ENCODE measurements around the gene TIAM1. TPM values are rescaled to one million over a fixed set of nuclear protein-coding genes. Genes with fewer than 3 reads are reported as not detected.

TIAM1 gene
- total RNA-seq, 1 experiment from 2014 or later = 18.8 TPM

DNA sequence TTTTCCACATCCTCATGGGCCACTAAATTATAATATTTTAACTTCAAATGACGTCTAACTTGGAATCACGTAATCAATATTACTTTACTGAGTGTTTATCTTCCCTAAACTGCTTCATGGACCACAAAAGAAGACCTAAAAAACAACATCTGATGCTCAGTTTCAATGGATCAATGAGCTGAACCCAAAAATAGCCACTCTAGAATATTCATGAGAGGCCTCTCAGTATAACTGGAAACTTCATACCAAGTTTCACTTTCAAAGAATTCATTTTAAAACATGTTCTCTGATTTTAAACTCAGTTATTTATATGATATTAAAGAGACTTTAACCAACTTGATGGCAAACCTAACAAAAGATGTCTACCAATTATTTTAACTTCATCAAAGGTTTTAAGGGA is 23.7 kb upstream of the TIAM1 start:
- no peak for DNase-seq

DNA sequence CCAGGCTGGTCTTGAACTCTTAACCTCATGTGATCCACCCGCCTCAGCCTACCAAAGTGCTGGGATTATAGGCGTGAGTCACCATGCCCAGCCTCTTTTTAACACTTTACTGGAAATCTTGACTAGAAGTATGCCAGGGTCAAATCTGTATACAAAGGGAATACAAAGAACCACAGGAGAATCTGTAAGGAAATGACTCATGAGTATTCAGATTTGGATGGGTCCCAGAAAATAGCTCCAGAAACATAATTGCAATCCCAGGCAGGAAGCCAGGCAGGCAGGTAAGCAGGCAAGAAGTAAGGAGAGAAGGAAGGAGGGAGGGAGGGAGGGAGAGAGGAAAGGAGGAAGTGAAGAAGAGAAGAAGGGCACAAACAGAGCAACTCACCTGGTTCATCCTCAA is 22.8 kb upstream of the TIAM1 start:
- Histone ChIP-seq H3K36me3 (replicated peaks; ENCODE audit: control insufficient read depth, insufficient read depth, low read length) (no peaks in the 10 kb centered on the region), H3K4me3 (ENCODE audit: insufficient read depth, low read depth, low read length) (no peak overlapping the region), H3K27me3 (ENCODE audit: control insufficient read depth, insufficient read depth, low read length) (no peaks in the 10 kb centered on the region)
- no peak for DNase-seq

More for the DNA sequence above, 23.7 kb upstream of the TIAM1 start:
- H3K36me3 ChIP-seq (replicated peaks; ENCODE audit: control insufficient read depth, insufficient read depth, low read length) = no peaks in the 10 kb centered on the region
- H3K27me3 ChIP-seq (ENCODE audit: control insufficient read depth, insufficient read depth, low read length) = no peaks in the 10 kb centered on the region
- no peak overlapping the region for H3K4me3 ChIP-seq (ENCODE audit: insufficient read depth, low read depth, low read length)

DNA sequence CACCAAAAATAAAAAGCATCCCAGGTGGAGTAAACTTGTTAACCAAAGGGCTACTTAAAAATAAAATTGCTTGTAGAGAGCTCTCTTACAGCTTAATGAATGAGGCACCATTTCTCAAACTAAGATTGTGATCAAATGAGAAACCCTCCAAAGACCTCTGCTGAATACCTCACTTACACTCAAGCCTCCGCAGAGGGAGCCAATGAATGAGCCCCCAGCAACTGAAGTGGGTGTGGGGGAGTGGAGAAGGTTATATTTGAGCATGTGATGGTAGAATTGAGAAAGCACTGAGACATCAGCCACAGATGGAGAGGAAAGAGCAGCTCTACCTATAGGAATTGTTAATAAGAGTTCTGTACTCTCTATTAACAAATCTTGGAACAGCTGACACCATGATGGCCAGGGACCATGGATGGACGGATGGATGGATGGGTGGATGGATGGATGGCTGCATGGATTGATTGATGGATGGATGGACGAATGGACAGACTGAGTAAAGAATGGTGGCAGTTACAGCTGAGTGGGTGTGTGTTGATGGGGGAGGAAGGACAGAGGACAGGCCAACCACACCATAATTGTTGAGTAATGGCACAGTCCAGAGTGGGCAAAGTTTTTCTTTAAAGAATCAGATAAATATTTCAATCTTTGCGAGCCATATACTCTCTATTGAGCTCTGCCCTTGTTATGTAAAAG is 20.3 kb upstream of the TIAM1 start:
- Histone ChIP-seq H3K36me3 (replicated peaks; ENCODE audit: control insufficient read depth, insufficient read depth, low read length) (no peaks in the 10 kb centered on the region), H3K27me3 (ENCODE audit: control insufficient read depth, insufficient read depth, low read length) (no peaks in the 10 kb centered on the region), H3K4me3 (ENCODE audit: insufficient read depth, low read depth, low read length) (no peak overlapping the region)
- no peak for DNase-seq

DNA sequence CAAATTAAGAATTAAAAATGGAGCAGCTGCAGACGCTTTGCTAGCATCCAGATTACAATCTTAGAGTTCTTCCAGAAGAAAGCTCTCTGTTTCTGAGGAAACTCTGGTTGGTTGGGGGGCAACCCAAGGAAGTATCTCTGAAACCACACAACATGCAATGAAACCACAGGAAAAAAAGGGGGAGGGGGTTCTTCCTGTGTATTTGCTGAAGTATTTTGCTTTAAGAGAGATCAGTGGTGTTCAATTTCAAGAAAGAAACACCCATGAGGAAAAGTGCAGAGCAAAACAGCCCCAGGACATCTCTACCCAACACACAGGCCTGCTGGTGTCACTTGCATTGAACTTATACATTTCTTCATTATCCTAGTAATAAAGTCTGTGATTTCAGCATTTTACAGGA is 19.7 kb upstream of the TIAM1 start:
- Histone ChIP-seq H3K36me3 (replicated peaks; ENCODE audit: control insufficient read depth, insufficient read depth, low read length) (no peaks in the 10 kb centered on the region), H3K4me3 (ENCODE audit: insufficient read depth, low read depth, low read length) (no peak overlapping the region), H3K27me3 (ENCODE audit: control insufficient read depth, insufficient read depth, low read length) (no peaks in the 10 kb centered on the region)
- no peak for DNase-seq

DNA sequence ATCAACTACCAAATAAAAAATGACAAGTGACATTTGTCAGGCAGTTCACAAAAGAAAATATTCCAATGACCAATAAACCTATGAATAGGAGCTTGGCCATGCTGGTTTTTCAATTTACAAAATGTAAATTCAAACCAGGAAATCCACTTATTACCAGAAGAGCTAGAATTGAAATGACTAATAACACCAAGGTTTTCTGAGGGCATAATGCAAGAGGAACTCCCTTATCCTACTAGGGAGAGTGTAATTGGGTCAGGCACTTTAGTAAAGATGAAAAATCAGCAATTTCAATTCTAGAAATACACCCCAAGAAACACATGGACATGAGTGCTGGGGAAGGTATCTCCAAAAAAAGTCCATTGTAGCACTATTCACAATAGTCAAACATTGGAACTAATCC is 16.7 kb upstream of the TIAM1 start:
- H3K4me3 ChIP-seq (ENCODE audit: insufficient read depth, low read depth, low read length) = no peak overlapping the region
- H3K27me3 ChIP-seq (ENCODE audit: control insufficient read depth, insufficient read depth, low read length) = no peaks in the 10 kb centered on the region
- no peak for DNase-seq
- no peaks in the 10 kb centered on the region for H3K36me3 ChIP-seq (replicated peaks; ENCODE audit: control insufficient read depth, insufficient read depth, low read length)

DNA sequence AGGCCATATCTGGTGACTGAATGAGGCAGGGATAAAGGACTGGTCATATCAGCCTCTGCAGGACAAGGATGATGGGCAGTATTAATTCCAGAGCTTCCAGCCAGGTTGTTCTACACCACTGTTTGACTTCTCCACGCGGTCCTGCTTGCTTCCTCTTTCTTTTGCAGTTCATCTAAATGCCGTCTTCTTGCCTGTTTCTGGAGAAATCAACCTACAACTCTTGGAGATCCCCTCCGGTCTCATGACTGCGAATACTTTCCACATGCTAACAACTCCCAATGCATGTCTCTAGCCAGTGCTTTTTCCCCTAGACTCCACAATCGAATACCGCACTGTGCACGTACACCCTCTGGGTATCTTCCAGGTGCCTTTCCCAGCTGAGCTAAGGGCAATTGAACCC is 14.1 kb upstream of the TIAM1 start:
- H3K36me3 ChIP-seq (replicated peaks; ENCODE audit: control insufficient read depth, insufficient read depth, low read length) = no peaks in the 10 kb centered on the region
- H3K4me3 ChIP-seq (ENCODE audit: insufficient read depth, low read depth, low read length) = no peak overlapping the region
- no peak for DNase-seq
- H3K27me3 ChIP-seq (ENCODE audit: control insufficient read depth, insufficient read depth, low read length) = no peaks in the 10 kb centered on the region

DNA sequence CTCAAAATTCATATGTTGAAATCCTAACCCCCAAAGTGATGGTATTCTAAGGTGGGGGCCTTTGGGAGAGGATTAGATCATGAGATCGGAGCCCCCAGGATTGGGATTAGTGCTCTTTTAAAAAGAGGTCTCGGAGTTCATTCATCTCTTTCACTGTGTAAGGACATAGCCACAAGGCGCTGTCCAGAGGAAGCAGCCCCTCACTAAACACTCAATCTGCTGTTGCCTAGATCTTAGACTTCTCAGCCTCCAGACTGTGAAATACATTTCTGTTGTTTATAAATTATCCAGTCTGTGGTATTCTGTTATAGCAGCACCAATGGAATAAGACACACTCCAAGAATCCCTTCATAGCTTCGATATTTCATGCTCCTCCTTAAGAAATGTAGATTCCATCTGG is 12.4 kb upstream of the TIAM1 start:
- no peak for DNase-seq
- H3K36me3 ChIP-seq (replicated peaks; ENCODE audit: control insufficient read depth, insufficient read depth, low read length) = no peaks in the 10 kb centered on the region
- H3K27me3 ChIP-seq (ENCODE audit: control insufficient read depth, insufficient read depth, low read length) = no peaks in the 10 kb centered on the region
- H3K4me3 ChIP-seq (ENCODE audit: insufficient read depth, low read depth, low read length) = no peak overlapping the region

DNA sequence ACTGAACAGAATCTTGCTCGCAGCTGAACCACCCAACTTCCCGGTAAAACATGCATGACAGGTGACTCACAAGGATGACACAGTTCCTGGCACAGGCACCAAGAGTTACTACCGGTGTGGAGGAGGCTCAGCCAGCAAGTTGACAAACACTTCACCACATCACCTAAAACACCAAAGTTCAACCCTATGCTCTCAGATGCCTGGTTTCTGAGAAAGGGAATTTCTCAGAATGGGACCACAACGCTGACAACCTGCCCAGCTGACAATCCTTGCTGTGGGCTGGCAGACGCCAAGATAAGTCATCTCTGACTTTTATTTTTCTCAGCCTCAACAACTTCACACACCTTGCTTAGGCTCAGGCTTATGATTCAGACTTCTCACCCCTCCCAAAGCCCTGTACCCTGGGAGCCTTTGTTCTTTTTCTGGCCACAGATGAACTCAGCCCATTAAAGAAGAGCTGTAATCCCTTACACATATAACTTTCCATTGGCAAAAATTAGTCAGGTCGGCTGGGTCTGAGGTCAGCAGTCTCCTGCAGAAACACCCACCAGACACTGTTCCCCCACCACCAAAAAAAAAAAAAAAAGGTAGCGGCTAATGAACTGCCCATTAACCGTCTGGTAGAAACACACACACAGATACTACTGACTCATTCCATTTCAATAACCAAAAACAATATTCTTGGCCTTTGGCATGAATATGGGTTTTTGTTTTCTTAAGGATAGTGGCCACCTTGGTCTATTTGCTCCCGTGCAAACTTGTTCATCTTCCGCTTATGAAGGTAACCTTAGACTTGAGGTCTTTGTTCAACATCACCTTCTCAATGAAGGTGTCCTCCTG is 10.8 kb upstream of the TIAM1 start:
- H3K36me3 ChIP-seq (replicated peaks; ENCODE audit: control insufficient read depth, insufficient read depth, low read length) = no peaks in the 10 kb centered on the region
- no peak for DNase-seq
- no peak overlapping the region for H3K4me3 ChIP-seq (ENCODE audit: insufficient read depth, low read depth, low read length)
- no peaks in the 10 kb centered on the region for H3K27me3 ChIP-seq (ENCODE audit: control insufficient read depth, insufficient read depth, low read length)

DNA sequence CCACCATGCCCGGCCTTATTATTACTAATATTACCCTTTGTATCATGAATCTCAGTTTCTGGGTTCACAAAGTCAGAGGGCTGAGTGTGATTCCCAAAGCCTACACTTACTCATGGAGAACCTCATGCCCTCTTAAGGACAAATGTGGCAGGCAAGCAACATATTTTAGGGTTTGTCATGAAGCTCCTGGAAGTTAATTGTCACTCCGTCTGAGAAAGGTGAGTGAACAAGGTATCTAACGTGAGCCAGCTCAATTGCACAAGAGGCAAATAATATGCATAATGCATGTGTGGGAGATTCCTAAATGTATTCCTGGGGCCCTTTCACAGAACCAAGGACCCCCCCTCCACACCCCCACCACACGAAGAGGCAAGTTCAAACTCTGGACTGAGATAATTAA is 10.1 kb upstream of the TIAM1 start:
- Histone ChIP-seq H3K4me3 (ENCODE audit: insufficient read depth, low read depth, low read length) (no peak overlapping the region), H3K36me3 (replicated peaks; ENCODE audit: control insufficient read depth, insufficient read depth, low read length) (no peaks in the 10 kb centered on the region), H3K27me3 (ENCODE audit: control insufficient read depth, insufficient read depth, low read length) (no peaks in the 10 kb centered on the region)
- no peak for DNase-seq

DNA sequence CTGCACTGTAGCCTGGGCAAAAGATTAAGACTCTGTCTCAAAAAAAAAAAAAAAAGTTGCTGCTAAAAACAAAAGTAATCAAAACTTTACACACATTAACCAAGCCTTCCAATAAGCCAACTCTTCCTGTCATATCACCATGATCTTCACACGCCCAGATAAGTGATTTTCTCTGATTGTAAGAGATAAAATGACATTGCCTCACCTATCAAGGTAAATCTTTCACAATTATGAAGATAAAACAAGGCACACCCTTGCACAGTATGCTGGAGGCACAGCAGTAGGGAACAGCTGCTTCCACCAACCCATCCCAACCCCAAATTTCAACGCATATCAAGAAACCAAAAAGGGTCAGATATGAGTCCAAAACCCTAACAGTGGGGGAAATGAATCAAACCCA is 8.8 kb upstream of the TIAM1 start:
- DNase-seq = no peak
- Histone ChIP-seq H3K4me3 (ENCODE audit: insufficient read depth, low read depth, low read length) (no peak overlapping the region), H3K36me3 (replicated peaks; ENCODE audit: control insufficient read depth, insufficient read depth, low read length) (no peaks in the 10 kb centered on the region)

DNA sequence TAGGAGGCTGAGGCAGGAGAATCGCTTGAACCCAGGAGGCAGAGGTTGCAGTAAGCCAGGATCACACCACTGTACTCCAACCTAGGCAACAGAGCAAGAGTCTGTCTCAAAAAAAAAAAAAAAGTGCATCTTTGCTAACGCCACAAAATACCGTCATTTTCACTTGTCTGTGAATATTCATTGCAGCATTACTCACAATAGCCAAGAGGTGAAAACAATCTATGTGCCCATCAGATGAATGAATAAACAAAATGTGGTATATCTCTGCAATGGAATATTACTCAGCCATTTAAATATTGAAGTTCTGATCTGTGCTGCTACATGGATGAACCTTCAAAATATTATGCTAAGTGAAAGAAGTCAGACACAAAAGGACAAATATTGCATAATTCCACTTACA is 7.9 kb upstream of the TIAM1 start:
- Histone ChIP-seq H3K27me3 (ENCODE audit: control insufficient read depth, insufficient read depth, low read length) (no peaks in the 10 kb centered on the region), H3K36me3 (replicated peaks; ENCODE audit: control insufficient read depth, insufficient read depth, low read length) (no peaks in the 10 kb centered on the region), H3K4me3 (ENCODE audit: insufficient read depth, low read depth, low read length) (no peak overlapping the region)
- DNase-seq = no peak

More for the DNA sequence above, 8.8 kb upstream of the TIAM1 start:
- no peaks in the 10 kb centered on the region for H3K27me3 ChIP-seq (ENCODE audit: control insufficient read depth, insufficient read depth, low read length)

DNA sequence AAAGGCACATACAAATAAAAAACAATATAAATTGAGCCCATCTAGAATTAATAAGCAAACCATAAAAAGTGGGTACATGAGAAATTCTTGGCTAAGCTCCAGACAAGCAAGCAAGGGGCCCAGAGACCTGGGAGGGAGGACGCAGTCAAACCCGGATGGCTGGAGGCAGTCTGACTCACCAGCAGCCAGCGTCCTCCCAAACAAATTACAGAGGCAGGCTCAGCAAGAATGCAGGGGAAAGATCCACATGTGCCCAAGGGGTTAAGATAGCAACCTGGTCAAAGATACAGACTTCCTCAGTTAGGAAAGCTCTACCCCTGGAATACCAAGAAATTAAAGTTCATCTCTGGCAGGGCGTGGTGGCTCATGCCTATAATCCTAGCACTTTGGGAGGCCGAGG is 7.4 kb upstream of the TIAM1 start:
- no peak for DNase-seq
- Histone ChIP-seq H3K4me3 (ENCODE audit: insufficient read depth, low read depth, low read length) (no peak overlapping the region), H3K36me3 (replicated peaks; ENCODE audit: control insufficient read depth, insufficient read depth, low read length) (no peaks in the 10 kb centered on the region), H3K27me3 (ENCODE audit: control insufficient read depth, insufficient read depth, low read length) (no peaks in the 10 kb centered on the region)

DNA sequence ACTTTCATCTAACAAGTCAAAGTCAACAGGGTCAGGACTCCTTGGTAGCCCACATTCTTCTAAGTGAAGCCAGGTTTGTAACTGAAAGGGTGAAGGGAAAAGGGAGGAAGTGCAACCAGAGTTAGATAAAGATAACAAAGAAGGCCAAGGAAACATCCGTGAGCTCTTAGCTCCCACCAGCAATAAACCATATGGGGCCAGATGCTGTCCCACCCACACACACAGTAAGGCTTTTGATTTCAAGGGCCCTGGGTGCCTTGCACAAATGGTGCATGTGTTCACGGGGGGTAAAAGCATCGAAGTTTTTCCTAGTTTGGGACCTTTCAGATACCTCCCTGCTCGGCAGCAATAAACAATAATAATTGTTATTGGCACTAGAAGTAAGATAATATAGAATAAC is 5.1 kb upstream of the TIAM1 start:
- Histone ChIP-seq H3K27me3 (ENCODE audit: control insufficient read depth, insufficient read depth, low read length) (no peaks in the 10 kb centered on the region), H3K36me3 (replicated peaks; ENCODE audit: control insufficient read depth, insufficient read depth, low read length) (no peaks in the 10 kb centered on the region), H3K4me3 (ENCODE audit: insufficient read depth, low read depth, low read length) (no peak overlapping the region)
- DNase-seq = no peak

DNA sequence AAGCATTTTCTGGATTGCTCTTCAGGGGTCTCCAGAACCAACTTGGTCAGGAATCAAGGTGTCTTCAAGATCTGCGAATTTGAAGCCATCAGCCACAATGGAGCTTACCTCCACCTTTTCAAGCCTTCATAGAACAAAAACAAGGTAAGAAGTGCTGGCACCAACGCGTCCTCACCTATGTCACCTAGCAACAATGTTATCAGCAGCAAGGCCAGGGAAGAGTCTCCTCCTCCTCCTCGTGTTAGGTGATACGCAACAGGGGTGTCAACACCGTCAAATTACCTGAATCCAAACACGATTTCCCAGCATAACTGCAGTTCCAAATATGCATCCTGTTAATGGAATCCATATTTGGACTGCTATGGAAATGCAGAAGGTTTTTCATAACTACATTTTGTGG is 4.1 kb upstream of the TIAM1 start:
- no peak for DNase-seq
- H3K4me3 ChIP-seq (ENCODE audit: insufficient read depth, low read depth, low read length) = no peak overlapping the region
- no peaks in the 10 kb centered on the region for H3K27me3 ChIP-seq (ENCODE audit: control insufficient read depth, insufficient read depth, low read length)
- H3K36me3 ChIP-seq (replicated peaks; ENCODE audit: control insufficient read depth, insufficient read depth, low read length) = no peaks in the 10 kb centered on the region

DNA sequence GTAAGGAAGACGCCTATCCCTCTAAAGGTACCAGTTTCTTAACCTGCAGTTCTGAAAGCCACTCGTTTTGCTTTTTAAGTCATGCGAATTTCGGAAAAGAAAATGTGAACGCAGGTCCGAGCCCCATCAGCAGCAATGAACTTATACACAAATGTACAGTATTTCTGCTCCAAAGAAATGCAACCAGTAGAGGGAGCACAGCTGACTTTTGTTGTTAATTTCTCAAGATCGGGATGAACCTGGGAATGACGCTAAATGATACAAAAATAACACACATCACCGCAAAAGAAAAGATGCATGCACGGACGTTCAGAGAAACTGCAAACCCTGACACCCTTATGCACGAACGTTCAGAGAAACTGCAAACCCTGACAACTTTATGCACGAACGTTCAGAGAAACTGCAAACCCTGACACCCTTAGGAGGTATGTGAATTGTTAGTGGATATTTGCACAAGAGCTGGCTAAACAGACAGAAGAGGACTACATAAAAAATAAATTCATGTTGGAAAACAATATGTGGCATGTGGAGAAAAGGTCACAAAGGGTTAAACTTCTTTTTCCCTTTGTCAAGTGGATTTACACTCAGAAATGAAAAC is 3.5 kb upstream of the TIAM1 start:
- Histone ChIP-seq H3K36me3 (replicated peaks; ENCODE audit: control insufficient read depth, insufficient read depth, low read length) (no peaks in the 10 kb centered on the region), H3K4me3 (ENCODE audit: insufficient read depth, low read depth, low read length) (no peak overlapping the region), H3K27me3 (ENCODE audit: control insufficient read depth, insufficient read depth, low read length) (no peaks in the 10 kb centered on the region)
- DNase-seq = no peak

All from H7 (cell line).